OCI-LY7 (cell line): ENCODE measurements around the gene EXT2. TPM values are rescaled to one million over a fixed set of nuclear protein-coding genes. Genes with fewer than 3 reads are reported as not detected.

Experiments used
- BruUV-seq: library from RNA; stranded (reverse); fragments of 400-500 nt; replicated peaks from 2 replicates; lab custom pipeline; 2021; lab: Mats Ljungman, UMichigan
- CTCF ChIA-PET: fragments of 300-600 bp; sonication (Branson Sonifier 250); formaldehyde crosslinking; loops from one replicate; lab custom pipeline; 2022; ENCODE audit warnings: antibody characterized with exemption; ENCODE audit not compliant: unreplicated experiment; lab: Charles Lee
- POLR2A ChIA-PET: fragments of 300-600 bp; sonication (Branson Sonifier 250); formaldehyde crosslinking; loops from one replicate; lab custom pipeline; 2022; ENCODE audit warnings: antibody characterized with exemption; lab: Charles Lee
- DNase-seq: peaks from one replicate; pipeline ENCODE4 v3.0.0-alpha.2; 2015; ENCODE audit warnings: low spot score
- H2AFZ ChIP-seq: fragments of 200-600 bp; sonication (generic), shearing (Covaris generic); 2 replicates; pipeline ENCODE4 v1.6.1; 2014; ENCODE audit warnings: mild to moderate bottlenecking, antibody characterized with exemption, low read length, moderate library complexity
- H3K27ac ChIP-seq: fragments of 200-600 bp; sonication (generic); 2 replicates; pipeline ENCODE4 v1.5.1; 2014; ENCODE audit warnings: mixed run types, low read depth, mild to moderate bottlenecking, moderate library complexity, low read length, inconsistent platforms; ENCODE audit not compliant: poor library complexity, severe bottlenecking
- H3K36me3 ChIP-seq: fragments of 200-600 bp; sonication (generic); 2 replicates; pipeline ENCODE4 v1.6.1; 2014; ENCODE audit warnings: mild to moderate bottlenecking, antibody characterized with exemption, low read length, moderate library complexity, mixed read lengths; ENCODE audit not compliant: insufficient read depth
- H3K4me1 ChIP-seq: fragments of 200-600 bp; sonication (generic); 2 replicates; pipeline ENCODE4 v1.5.1; 2014; ENCODE audit warnings: mild to moderate bottlenecking, low read length; ENCODE audit not compliant: insufficient read depth, poor library complexity, severe bottlenecking
- H3K4me2 ChIP-seq: fragments of 200-600 bp; sonication (generic); 2 replicates; pipeline ENCODE4 v1.6.1; 2014; ENCODE audit warnings: mild to moderate bottlenecking, low read length
- H3K4me3 ChIP-seq: fragments of 200-600 bp; sonication (generic); 2 replicates; pipeline ENCODE4 v1.5.1; 2014; ENCODE audit warnings: mild to moderate bottlenecking, low read depth, low read length; ENCODE audit not compliant: poor library complexity, severe bottlenecking
- H3K79me2 ChIP-seq: fragments of 200-600 bp; sonication (generic); 2 replicates; pipeline ENCODE4 v1.6.1; 2016; ENCODE audit warnings: low read depth, mild to moderate bottlenecking, low read length, moderate library complexity, mixed read lengths; ENCODE audit not compliant: insufficient read depth
- H3K9me2 ChIP-seq: fragments of 200-600 bp; sonication (generic); 2 replicates; pipeline ENCODE4 v1.6.1; 2016; ENCODE audit warnings: mild to moderate bottlenecking, low read length, mixed read lengths; ENCODE audit not compliant: insufficient read depth
- H3K9me3 ChIP-seq: fragments of 200-600 bp; sonication (generic); 2 replicates; pipeline ENCODE4 v1.6.1; 2014; ENCODE audit warnings: mild to moderate bottlenecking, mixed run types, low read length, mixed read lengths
- H4K20me1 ChIP-seq: fragments of 200-600 bp; sonication (generic); 2 replicates; pipeline ENCODE4 v1.6.1; 2014; ENCODE audit warnings: mild to moderate bottlenecking, antibody characterized with exemption, low read length, moderate library complexity, mixed read lengths; ENCODE audit not compliant: insufficient read depth
- EZH2phosphoT487 ChIP-seq: fragments of 200-600 bp; sonication (generic); IDR thresholded peaks from 2 replicates; pipeline ENCODE4 v1.6.1; 2018; ENCODE audit warnings: low read depth, borderline replicate concordance, mild to moderate bottlenecking, mixed run types, antibody characterized with exemption, low read length, moderate library complexity, mixed read lengths
- intact Hi-C: fragments of 100-400 bp; cut with micrococcal nuclease; formaldehyde crosslinking; loops from one replicate; pipeline ENCODE4 v1.10.0; 2022; ENCODE audit not compliant: unreplicated experiment
- total RNA-seq, 2 experiments: library from RNA; depleted of rRNA in 1 of 2; stranded (reverse); fragments of >200 nt in 1 of 2; shearing (Covaris generic) in 1 of 2; gene quantifications; 2 replicates each; pipeline ENCODE4 v1.2.3, GENCODE V29; 2014 to 2022
- TF ChIP-seq, protein P1 (sequence below): fragments of 200-600 bp; sonication (generic); conservative IDR thresholded peaks from 2 replicates; pipeline ENCODE4 v1.5.1; 2014; ENCODE audit warnings: mild to moderate bottlenecking, antibody characterized with exemption, low read length, moderate library complexity, mixed read lengths

Gene EXT2
- total RNA-seq, 2 experiments from 2014 or later: 22.3 to 31.8 TPM

DNA sequence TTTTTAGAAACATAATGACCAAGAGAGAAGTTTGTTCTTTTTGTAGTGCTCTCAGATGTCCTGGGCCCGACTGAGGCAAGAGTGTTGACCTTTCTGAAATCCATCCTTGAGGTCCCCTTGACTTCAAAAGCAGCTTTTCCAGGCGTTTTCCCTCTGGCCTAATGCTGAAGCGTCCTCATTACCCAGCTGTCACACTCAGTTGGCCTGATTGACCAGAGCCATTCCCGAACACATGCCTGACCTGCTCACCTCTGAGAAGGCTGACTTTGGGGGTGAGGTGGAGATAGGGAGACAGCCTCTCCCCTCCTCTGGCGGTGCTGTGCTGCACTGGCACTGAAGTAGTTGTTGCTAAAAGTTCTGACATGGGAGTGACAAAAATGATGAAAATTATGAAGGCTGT, 147.6 kb downstream of the EXT2 start:
- H3K9me3 ChIP-seq: no peaks in the 10 kb centered on the region
- POLR2A ChIA-PET: interaction anchor here (0.6 to 1.2 kb wide), 4 partner anchors 9 to 556 kb away, joined by 3 read pairs; no protein-coding TSS in a partner anchor
- H3K4me2 ChIP-seq: no peak overlapping the region
- no peaks in the 10 kb centered on the region for H4K20me1 ChIP-seq
- no peak for TF ChIP-seq EZH2phosphoT487
- TF ChIP-seq, protein P1, sequence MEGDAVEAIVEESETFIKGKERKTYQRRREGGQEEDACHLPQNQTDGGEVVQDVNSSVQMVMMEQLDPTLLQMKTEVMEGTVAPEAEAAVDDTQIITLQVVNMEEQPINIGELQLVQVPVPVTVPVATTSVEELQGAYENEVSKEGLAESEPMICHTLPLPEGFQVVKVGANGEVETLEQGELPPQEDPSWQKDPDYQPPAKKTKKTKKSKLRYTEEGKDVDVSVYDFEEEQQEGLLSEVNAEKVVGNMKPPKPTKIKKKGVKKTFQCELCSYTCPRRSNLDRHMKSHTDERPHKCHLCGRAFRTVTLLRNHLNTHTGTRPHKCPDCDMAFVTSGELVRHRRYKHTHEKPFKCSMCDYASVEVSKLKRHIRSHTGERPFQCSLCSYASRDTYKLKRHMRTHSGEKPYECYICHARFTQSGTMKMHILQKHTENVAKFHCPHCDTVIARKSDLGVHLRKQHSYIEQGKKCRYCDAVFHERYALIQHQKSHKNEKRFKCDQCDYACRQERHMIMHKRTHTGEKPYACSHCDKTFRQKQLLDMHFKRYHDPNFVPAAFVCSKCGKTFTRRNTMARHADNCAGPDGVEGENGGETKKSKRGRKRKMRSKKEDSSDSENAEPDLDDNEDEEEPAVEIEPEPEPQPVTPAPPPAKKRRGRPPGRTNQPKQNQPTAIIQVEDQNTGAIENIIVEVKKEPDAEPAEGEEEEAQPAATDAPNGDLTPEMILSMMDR: no peak
- DNase-seq: no peak
- H3K27ac ChIP-seq: no peak overlapping the region
- H3K4me3 ChIP-seq: no peak overlapping the region
- CTCF ChIA-PET: no interaction called here
- H2AFZ ChIP-seq: no peak overlapping the region
- H3K79me2 ChIP-seq: no peaks in the 10 kb centered on the region
- H3K36me3 ChIP-seq: peaks cover 6% of the 10 kb centered on the region
- intact Hi-C loops: no loop called here
- no peaks in the 10 kb centered on the region for H3K4me1 ChIP-seq
- H3K9me2 ChIP-seq: no peaks in the 10 kb centered on the region
- BruUV-seq: no TSS peak

DNA sequence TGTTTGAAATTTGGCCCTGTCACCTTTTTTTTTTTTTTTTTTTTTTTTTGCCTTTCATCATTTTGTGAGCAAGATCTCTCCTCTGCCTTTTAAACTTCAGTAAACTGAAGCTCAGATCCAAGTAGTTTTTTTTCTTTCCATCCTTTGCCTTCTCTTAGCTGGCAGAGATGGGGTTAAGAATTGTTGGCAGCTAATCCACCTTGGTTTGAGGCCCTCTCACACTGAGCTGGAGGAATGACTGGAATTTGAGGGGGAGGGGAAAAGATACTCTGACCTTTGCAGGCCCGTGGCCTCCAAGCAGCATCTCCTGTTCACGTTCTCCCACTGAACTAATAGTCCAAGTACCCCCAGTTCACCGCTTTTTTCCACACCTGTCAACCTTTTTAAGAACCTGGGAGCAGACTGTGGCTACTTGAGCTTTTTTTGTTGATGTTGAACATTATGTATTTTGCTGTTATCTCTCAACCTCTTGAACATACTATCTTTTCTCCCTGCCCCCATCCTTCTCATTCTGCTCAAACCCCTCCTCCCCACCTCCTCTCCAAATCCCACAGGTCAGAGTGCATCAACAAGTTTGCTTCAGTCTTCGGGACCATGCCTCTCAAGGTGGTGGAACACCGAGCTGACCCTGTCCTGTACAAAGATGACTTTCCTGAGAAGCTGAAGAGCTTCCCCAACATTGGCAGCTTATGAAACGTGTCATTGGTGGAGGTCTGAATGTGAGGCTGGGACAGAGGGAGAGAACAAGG, 148.3 kb downstream of the EXT2 start:
- Histone ChIP-seq H3K4me1 (no peaks in the 10 kb centered on the region), H3K79me2 (no peaks in the 10 kb centered on the region), H3K4me2 (no peak overlapping the region), H3K9me2 (no peaks in the 10 kb centered on the region), H3K36me3 (peaks cover 6% of the 10 kb centered on the region), H3K4me3 (no peak overlapping the region), H3K9me3 (no peaks in the 10 kb centered on the region), H3K27ac (no peak overlapping the region), H4K20me1 (no peaks in the 10 kb centered on the region), H2AFZ (no peak overlapping the region)
- intact Hi-C loops: no loop called here
- ChIA-PET CTCF (no interaction called here), POLR2A (interaction anchor here (0.6 to 1.2 kb wide), 5 partner anchors 9 to 729 kb away, joined by 3 to 4 read pairs (median 3); no protein-coding TSS in a partner anchor)
- no peak for DNase-seq
- BruUV-seq: no TSS peak
- no peak for TF ChIP-seq EZH2phosphoT487
- TF ChIP-seq, protein P1: no peak
